K562 (cell line): ENCODE results near the gene VEGFA. TPM values are rescaled to one million over a fixed set of nuclear protein-coding genes. Genes with fewer than 3 reads are reported as not detected.

Source experiments
- ARID3A ChIP-seq: IDR thresholded peaks from 2 replicates; pipeline ENCODE4 v1.6.1; 2012; ENCODE audit warnings: low read depth, low read length, improper control_type of control experiment, borderline replicate concordance
- BACH1 ChIP-seq: fragments of 200-800 bp; sonication (Bioruptor generic); IDR thresholded peaks from 2 replicates; pipeline ENCODE4 v1.6.1; 2016; ENCODE audit warnings: missing genetic modification characterization, missing compliant biosample characterization
- BDP1 ChIP-seq: IDR thresholded peaks from 3 replicates; pipeline ENCODE4 v1.6.1; 2011; ENCODE audit not compliant: insufficient read length, insufficient read depth
- BRD4 ChIP-seq: fragments of 200-600 bp; sonication (generic); IDR thresholded peaks from 2 replicates; pipeline ENCODE4 v1.6.1; 2017; ENCODE audit warnings: inconsistent platforms
- C11orf30 ChIP-seq: fragments of 450-650 bp; IDR thresholded peaks from 2 replicates; pipeline ENCODE4 v1.6.1; 2016; ENCODE audit warnings: low read depth, mild to moderate bottlenecking
- CHD2 ChIP-seq: IDR thresholded peaks from 2 replicates; pipeline ENCODE4 v1.6.1; 2011; ENCODE audit warnings: low read depth, low read length
- FOXJ2 ChIP-seq: fragments of 200-800 bp; sonication (Bioruptor generic); IDR thresholded peaks from 2 replicates; pipeline ENCODE4 v1.6.1; 2016; ENCODE audit warnings: missing genetic modification characterization, missing compliant biosample characterization
- GATAD2B ChIP-seq: fragments of 450-650 bp; IDR thresholded peaks from 2 replicates; pipeline ENCODE4 v1.6.1; 2017; ENCODE audit warnings: mild to moderate bottlenecking, borderline replicate concordance
- KLF16 ChIP-seq: IDR thresholded peaks from 2 replicates; pipeline ENCODE4 v1.6.1; 2016; ENCODE audit warnings: antibody characterized with exemption
- MCM2 ChIP-seq: fragments of 450-650 bp; IDR thresholded peaks from 2 replicates; pipeline ENCODE4 v1.6.1; 2017; ENCODE audit warnings: low read depth, mild to moderate bottlenecking
- MCM5 ChIP-seq: fragments of 450-650 bp; IDR thresholded peaks from 2 replicates; pipeline ENCODE4 v1.6.1; 2016; ENCODE audit warnings: low read depth
- NFE2 ChIP-seq: IDR thresholded peaks from 2 replicates; pipeline ENCODE4 v1.6.1; 2014; ENCODE audit warnings: antibody characterized with exemption, low read depth
- PHF8 ChIP-seq: fragments of 200-600 bp; sonication (generic); IDR thresholded peaks from 2 replicates; pipeline ENCODE4 v1.6.1; 2012; ENCODE audit warnings: mixed run types, mild to moderate bottlenecking, inconsistent platforms, low read length, moderate library complexity, borderline replicate concordance
- PRPF4 ChIP-seq: fragments of 200-400 bp; formaldehyde crosslinking; IDR thresholded peaks from one replicate; pipeline ENCODE4 v1.6.1; 2017; ENCODE audit warnings: low read length, low read depth, mild to moderate bottlenecking; ENCODE audit not compliant: insufficient read depth, poor library complexity, severe bottlenecking
- SETDB1 ChIP-seq: IDR thresholded peaks from one replicate; pipeline ENCODE4 v1.6.1; 2012; ENCODE audit warnings: low read length, control low read depth, inconsistent platforms
- SP1 ChIP-seq: sonication (generic); formaldehyde crosslinking; IDR thresholded peaks from 2 replicates; pipeline ENCODE4 v1.8.1; 2022; ENCODE audit warnings: mild to moderate bottlenecking, missing genetic modification reagents
- SRF ChIP-seq, 2 experiments: fragments of 250-450, 450-650 bp in 1 of 2; sonication (Bioruptor Pico) in 1 of 2; sonication (generic) in 1 of 2; formaldehyde crosslinking; IDR thresholded peaks; 2 replicates each; pipeline versions ENCODE4 v1.5.0 to v1.5.1; 2020 to 2022; ENCODE audit warnings: mild to moderate bottlenecking in 1 of 2, missing genetic modification reagents in 1 of 2
- SRSF7 ChIP-seq: fragments of 200-400 bp; formaldehyde crosslinking; optimal IDR thresholded peaks from 2 replicates; pipeline ENCODE3; 2017; ENCODE audit warnings: mild to moderate bottlenecking, low read depth, low read length
- ZC3H11A ChIP-seq: IDR thresholded peaks from 2 replicates; pipeline ENCODE4 v1.6.1; 2012; ENCODE audit warnings: low read depth, low read length, improper control_type of control experiment
- ZNF121 ChIP-seq: sonication (generic); formaldehyde crosslinking; conservative IDR thresholded peaks from 2 replicates; pipeline ENCODE4 v1.8.0; 2022; ENCODE audit warnings: missing genetic modification reagents
- ZNF133 ChIP-seq: fragments of 250-450 bp; sonication (Bioruptor Pico); IDR thresholded peaks from 2 replicates; pipeline ENCODE4 v1.4.0; 2020; ENCODE audit warnings: mild to moderate bottlenecking
- ZNF583 ChIP-seq: fragments of 250-450 bp; sonication (Bioruptor Pico); IDR thresholded peaks from 2 replicates; pipeline ENCODE4 v1.4.0; 2020
- ZNF695 ChIP-seq: fragments of 450-650 bp; formaldehyde crosslinking; IDR thresholded peaks from 2 replicates; pipeline ENCODE4 v1.4.0; 2020; ENCODE audit warnings: mild to moderate bottlenecking, moderate library complexity
- polyA plus RNA-seq, 8 experiments: library from polyadenylated mRNA; depleted of rRNA in 4 of 8; stranded (reverse) in 5 of 8; unstranded in 3 of 8; fragments of >200 nt; fragmentation: Nextera tagmentation in 2 of 8; fragmentation: Illumina TruSeq in 1 of 8; extraction: Ambion mirVana in 2 of 8; extraction: Trizol in 1 of 8; gene quantifications; 2 replicates each; pipeline versions ENCODE4 v1.2.1 to v1.2.3, GENCODE V29; 2011 to 2014; ENCODE audit warnings: inconsistent platforms in 1 of 8, missing spikeins in 1 of 8
- total RNA-seq, 7 experiments: library from RNA; depleted of rRNA in 6 of 7; stranded (reverse); fragments of >200 nt in 6 of 7; fragmentation: Illumina TruSeq in 2 of 7; extraction: Trizol in 2 of 7; gene quantifications; 2 replicates each; pipeline versions ENCODE4 v1.2.1 to v1.2.3, GENCODE V29; 2011 to 2021; ENCODE audit warnings: low replicate concordance in 1 of 7
- TF ChIP-seq, protein P1 (sequence below): fragments of 250-450 bp; sonication (Bioruptor Pico); IDR thresholded peaks from 2 replicates; pipeline ENCODE4 v1.8.0; 2022; ENCODE audit warnings: moderate library complexity, mild to moderate bottlenecking, inconsistent platforms
- TF ChIP-seq, protein P2 (sequence below), 2 experiments: fragments of 150-350 bp in 1 of 2; IDR thresholded peaks; 2 replicates each; pipeline ENCODE4 v1.6.1; 2012 to 2016; ENCODE audit warnings: low read depth in 2 of 2, low read length in 2 of 2, mild to moderate bottlenecking in 1 of 2, moderate library complexity in 1 of 2

The VEGFA gene
- total and polyA plus RNA-seq, 9 of the 15 experiments (the other 6 are each of a cell fraction or from before 2014, with no cell fraction given) = 14.0 to 271 (median 124) TPM

- TF ChIP-seq BDP1 (no peak), ZNF695 (CRISPR knock-in tag) (no peak), NFE2 (no peak), ARID3A (no peak; the same call in 1 of the 2 replicates), C11orf30 (no peak), PHF8 (0 out of 2 replicates have a peak, but pooled peaks have one; percentile 8), ZNF121 (no peak), MCM5 (no peak), MCM2 (no peak), ZC3H11A (no peak), ZNF133 (CRISPR knock-in tag) (no peak), SETDB1 (no peak), KLF16 (no peak), PRPF4 (peak; percentile 24), BACH1 (tag) (no peak), GATAD2B (no peak), SRF (CRISPR knock-in tag; IDR thresholded peaks at IDR 0.05) (0 out of 4 replicates have a peak, but pooled peaks of 1 of the 2 experiments have one; percentile 2), SP1 (peak; percentile 47; the same call in 1 of the 2 replicates), BRD4 (no peak), ZNF583 (CRISPR knock-in tag) (no peak), FOXJ2 (tag) (0 out of 2 replicates have a peak, but pooled peaks have one; percentile 6), CHD2 (peak; percentile 32; the same call in 1 of the 2 replicates), SRSF7 (peak; percentile 6)
- TF ChIP-seq, protein P1, sequence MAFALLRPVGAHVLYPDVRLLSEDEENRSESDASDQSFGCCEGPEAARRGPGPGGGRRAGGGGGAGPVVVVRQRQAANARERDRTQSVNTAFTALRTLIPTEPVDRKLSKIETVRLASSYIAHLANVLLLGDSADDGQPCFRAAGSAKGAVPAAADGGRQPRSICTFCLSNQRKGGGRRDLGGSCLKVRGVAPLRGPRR (CRISPR knock-in tag) = no peak
- TF ChIP-seq, protein P2, sequence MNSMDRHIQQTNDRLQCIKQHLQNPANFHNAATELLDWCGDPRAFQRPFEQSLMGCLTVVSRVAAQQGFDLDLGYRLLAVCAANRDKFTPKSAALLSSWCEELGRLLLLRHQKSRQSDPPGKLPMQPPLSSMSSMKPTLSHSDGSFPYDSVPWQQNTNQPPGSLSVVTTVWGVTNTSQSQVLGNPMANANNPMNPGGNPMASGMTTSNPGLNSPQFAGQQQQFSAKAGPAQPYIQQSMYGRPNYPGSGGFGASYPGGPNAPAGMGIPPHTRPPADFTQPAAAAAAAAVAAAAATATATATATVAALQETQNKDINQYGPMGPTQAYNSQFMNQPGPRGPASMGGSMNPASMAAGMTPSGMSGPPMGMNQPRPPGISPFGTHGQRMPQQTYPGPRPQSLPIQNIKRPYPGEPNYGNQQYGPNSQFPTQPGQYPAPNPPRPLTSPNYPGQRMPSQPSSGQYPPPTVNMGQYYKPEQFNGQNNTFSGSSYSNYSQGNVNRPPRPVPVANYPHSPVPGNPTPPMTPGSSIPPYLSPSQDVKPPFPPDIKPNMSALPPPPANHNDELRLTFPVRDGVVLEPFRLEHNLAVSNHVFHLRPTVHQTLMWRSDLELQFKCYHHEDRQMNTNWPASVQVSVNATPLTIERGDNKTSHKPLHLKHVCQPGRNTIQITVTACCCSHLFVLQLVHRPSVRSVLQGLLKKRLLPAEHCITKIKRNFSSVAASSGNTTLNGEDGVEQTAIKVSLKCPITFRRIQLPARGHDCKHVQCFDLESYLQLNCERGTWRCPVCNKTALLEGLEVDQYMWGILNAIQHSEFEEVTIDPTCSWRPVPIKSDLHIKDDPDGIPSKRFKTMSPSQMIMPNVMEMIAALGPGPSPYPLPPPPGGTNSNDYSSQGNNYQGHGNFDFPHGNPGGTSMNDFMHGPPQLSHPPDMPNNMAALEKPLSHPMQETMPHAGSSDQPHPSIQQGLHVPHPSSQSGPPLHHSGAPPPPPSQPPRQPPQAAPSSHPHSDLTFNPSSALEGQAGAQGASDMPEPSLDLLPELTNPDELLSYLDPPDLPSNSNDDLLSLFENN (IDR thresholded peaks at IDR 0.05; ENCODE audit: low read depth in 2 of 2, low read length in 2 of 2) = no peak
These were observed 580 bp downstream of the VEGFA start (continued) for GRCh38 chr6:43770372-43771209.
